Esophagus muscularis mucosa (tissue), 4 donors: Measurements from ENCODE around the gene CAPN11. TPM values are rescaled to one million over a fixed set of nuclear protein-coding genes. Genes with fewer than 3 reads are reported as not detected.
A peak's percentile ranks its signal among the peaks of the same experiment; 100 is the strongest.
"Not testable (repeated sequence)": the region's sequence is repeated elsewhere in the genome, so short reads cannot be mapped to it uniquely, and the experiment has no call there.

Source experiments
- DNase-seq: peaks from one replicate; pipeline ENCODE4 v3.0.0-alpha.2; 2017; ENCODE audit errors: extremely low spot score
- H3K27ac ChIP-seq, 4 donors: fragments of 200-600 bp; sonication (generic); replicated peaks in 1 of 4; 1 replicate in 3 of 4; 2 replicates in 1 of 4; pipeline ENCODE4 v1.5.1; 2016 to 2019; ENCODE audit warnings: mild to moderate bottlenecking in 1 of 4
- H3K27me3 ChIP-seq, 4 donors: fragments of 200-600 bp; sonication (generic); one replicate each; pipeline versions ENCODE4 v1.5.1 to v1.6.0; 2016 to 2019
- H3K36me3 ChIP-seq, 4 donors: fragments of 200-600 bp; sonication (generic); one replicate each; pipeline ENCODE4 v1.5.1; 2016 to 2019
- H3K4me1 ChIP-seq, 4 donors: fragments of 200-600 bp; sonication (generic); one replicate each; pipeline ENCODE4 v1.5.1; 2016 to 2019
- H3K4me3 ChIP-seq, 4 donors: fragments of 200-600 bp; sonication (generic); 1 replicate in 2 of 4; 2 replicates in 2 of 4; pipeline ENCODE4 v1.5.1; 2016 to 2019; ENCODE audit warnings: mild to moderate bottlenecking in 4 of 4, moderate library complexity in 1 of 4
- H3K9me3 ChIP-seq, 4 donors: fragments of 200-600 bp; sonication (generic); 1 replicate in 3 of 4; 2 replicates in 1 of 4; pipeline ENCODE4 v1.5.1; 2016 to 2019
- CTCF ChIP-seq, 3 experiments: fragments of 200-600 bp in 2 of 3; fragments of 450-650 bp in 1 of 3; sonication (generic) in 2 of 3; IDR thresholded peaks; one replicate each; pipeline ENCODE4 v1.5.1; 2017 to 2019; ENCODE audit warnings: antibody characterized with exemption in 3 of 3, mild to moderate bottlenecking in 2 of 3, moderate library complexity in 1 of 3
- EP300 ChIP-seq: sonication (generic); formaldehyde crosslinking; IDR thresholded peaks from one replicate; pipeline ENCODE4 v1.6.1; 2017; ENCODE audit warnings: antibody characterized with exemption
- POLR2A ChIP-seq: fragments of 450-650 bp; IDR thresholded peaks from one replicate; pipeline ENCODE4 v1.6.1; 2017; ENCODE audit warnings: antibody characterized with exemption, moderate library complexity, mild to moderate bottlenecking, low read depth
- POLR2AphosphoS5 ChIP-seq, 2 donors: sonication (generic); formaldehyde crosslinking; IDR thresholded peaks; one replicate each; pipeline ENCODE4 v1.6.1; 2017; ENCODE audit warnings: antibody characterized with exemption in 2 of 2
- WGBS: methylation state at CpG from one replicate; pipeline ENCODE4 v1.1.5; 2018; 5-methylcytosine and 5-hydroxymethylcytosine counted together
- intact Hi-C: fragments of 100-400 bp; cut with DNase I; formaldehyde crosslinking; loops from one replicate; pipeline ENCODE4 v1.15.1; 2023
- total RNA-seq, 4 donors: library from RNA; depleted of rRNA; stranded (reverse); fragments of >200 nt; gene quantifications; one replicate each; pipeline versions ENCODE4 v1.1.0 to v1.2.1, GENCODE V29; 2016

The CAPN11 gene
- total RNA-seq, 4 donors from 2014 or later, result 0.39 to 0.83 (median 0.50) TPM; not detected in 1

- H3K9me3 ChIP-seq, result no peaks in the 10 kb centered on the region
- peaks cover 0 to 9% (median 0%) of the 10 kb centered on the region in 4 donors for H3K4me1 ChIP-seq
- H3K4me3 ChIP-seq, result peak overlapping the region in 3 of 4 donors; percentile 16 to 22 (median 21)
- intact Hi-C loops, result no loop called here
- H3K36me3 ChIP-seq, result no peaks in the 10 kb centered on the region
- no peaks in the 10 kb centered on the region for H3K27me3 ChIP-seq
- 65% methylated on average over 10 of the region's 10 CpGs for WGBS
- peak overlapping the region in 3 of 4 donors; percentile 15 to 17 (median 17) for H3K27ac ChIP-seq
- TF ChIP-seq POLR2A, result no peak
- TF ChIP-seq POLR2AphosphoS5 (IDR thresholded peaks at IDR 0.05), result peak in 1 of 2 donors; percentile 14
- DNase-seq, result no peak
Measured at GRCh38 chr6:44192428-44193041, 33.9 kb downstream of the CAPN11 start.

- no peak for DNase-seq
- no peaks in the 10 kb centered on the region for H3K9me3 ChIP-seq
- no peaks in the 10 kb centered on the region for H3K36me3 ChIP-seq
- no peak overlapping the region for H3K4me3 ChIP-seq
- WGBS, result 93% methylated on average over 8 of the region's 8 CpGs
- TF ChIP-seq POLR2A (no peak), CTCF (IDR thresholded peaks at IDR 0.05) (no peak), POLR2AphosphoS5 (IDR thresholded peaks at IDR 0.05) (no peak), EP300 (no peak)
- no peak overlapping the region for H3K27ac ChIP-seq
- intact Hi-C loops, result no loop called here
- H3K27me3 ChIP-seq, result no peaks in the 10 kb centered on the region
- peaks cover 0 to 9% (median 0%) of the 10 kb centered on the region in 4 donors for H3K4me1 ChIP-seq
Measured at GRCh38 chr6:44193307-44193910, 34.8 kb downstream of the CAPN11 start.

DNA sequence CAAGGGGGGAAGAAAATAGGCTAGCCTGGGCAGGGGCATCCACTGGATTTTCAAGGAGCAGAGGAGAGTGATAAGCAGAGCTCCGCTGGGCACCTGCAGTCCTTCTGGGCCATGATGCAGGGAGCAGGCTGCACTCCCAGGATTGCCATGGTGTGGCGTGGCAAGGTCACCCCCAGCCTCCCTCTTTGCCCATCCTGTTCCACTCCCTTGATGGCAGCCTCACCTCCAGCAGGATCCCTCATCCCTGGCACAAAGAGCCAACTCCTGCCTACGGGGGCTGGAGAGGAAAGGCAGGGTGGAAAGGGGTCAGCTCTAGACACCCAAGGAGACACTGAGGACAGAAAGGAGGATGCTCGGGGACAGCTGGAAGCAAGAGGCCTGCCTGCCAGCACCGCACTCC is 35.7 kb downstream of the CAPN11 start:
- 78% methylated on average over 5 of the region's 5 CpGs for WGBS
- intact Hi-C loops, result no loop called here
- no peaks in the 10 kb centered on the region for H3K36me3 ChIP-seq
- no peak for DNase-seq
- H3K27me3 ChIP-seq, result no peaks in the 10 kb centered on the region
- no peaks in the 10 kb centered on the region for H3K9me3 ChIP-seq
- H3K27ac ChIP-seq, result no peak overlapping the region
- no peak overlapping the region for H3K4me3 ChIP-seq
- peaks cover 0 to 9% (median 0%) of the 10 kb centered on the region in 4 donors for H3K4me1 ChIP-seq
- TF ChIP-seq POLR2AphosphoS5 (IDR thresholded peaks at IDR 0.05), result no peak

- H3K4me3 ChIP-seq, intact Hi-C loops, H3K27ac ChIP-seq, H3K9me3 ChIP-seq, H3K4me1 ChIP-seq, H3K27me3 ChIP-seq, H3K36me3 ChIP-seq, DNase-seq: not testable (repeated sequence)
- WGBS, result 87% methylated on average over 10 of the region's 11 CpGs
Measured at GRCh38 chr6:44196351-44196750, 37.7 kb downstream of the CAPN11 start.

GRCh38 chr6:44198684-44199083 is 40.1 kb downstream of the CAPN11 start:
- H3K9me3 ChIP-seq, result no peaks in the 10 kb centered on the region
- no peak overlapping the region for H3K27ac ChIP-seq
- TF ChIP-seq POLR2A (no peak), EP300 (no peak), POLR2AphosphoS5 (IDR thresholded peaks at IDR 0.05) (no peak), CTCF (IDR thresholded peaks at IDR 0.05) (no peak)
- H3K27me3 ChIP-seq, result no peaks in the 10 kb centered on the region
- H3K4me1 ChIP-seq, result peaks cover 0 to 18% (median 3%) of the 10 kb centered on the region in 4 donors
- no peak for DNase-seq
- no peak overlapping the region for H3K4me3 ChIP-seq
- intact Hi-C loops, result no loop called here
- H3K36me3 ChIP-seq, result no peaks in the 10 kb centered on the region
- WGBS, result 81% methylated on average over 3 of the region's 3 CpGs

GRCh38 chr6:44199883-44200282 is 41.3 kb downstream of the CAPN11 start:
- intact Hi-C loops, result no loop called here

More at GRCh38 chr6:44199883-44200282, 41.3 kb downstream of the CAPN11 start:
- 98% methylated on average over 4 of the region's 4 CpGs for WGBS
- no peak overlapping the region for H3K4me3 ChIP-seq
- no peaks in the 10 kb centered on the region for H3K27me3 ChIP-seq
- peaks cover 0 to 18% (median 3%) of the 10 kb centered on the region in 4 donors for H3K4me1 ChIP-seq
- no peaks in the 10 kb centered on the region for H3K36me3 ChIP-seq
- no peaks in the 10 kb centered on the region for H3K9me3 ChIP-seq
- DNase-seq, result no peak
- no peak overlapping the region for H3K27ac ChIP-seq
- TF ChIP-seq CTCF (IDR thresholded peaks at IDR 0.05) (no peak), EP300 (no peak), POLR2A (no peak), POLR2AphosphoS5 (IDR thresholded peaks at IDR 0.05) (no peak)
